ENCODE results near the gene PABPC1L. TPM values are rescaled to one million over a fixed set of nuclear protein-coding genes. Genes with fewer than 3 reads are reported as not detected.

The PABPC1L gene
- total RNA-seq, 1 experiment from 2014 or later = 17.8 TPM

- H3K27me3 ChIP-seq (ENCODE audit: control insufficient read depth, insufficient read depth, low read length) = no peaks in the 10 kb centered on the region; the same call in 1 of the 2 replicates
- H3K36me3 ChIP-seq (replicated peaks; ENCODE audit: control insufficient read depth, insufficient read depth, low read length) = no peaks in the 10 kb centered on the region; the same call in 1 of the 2 replicates
- DNase-seq = no peak
- no peak overlapping the region for H3K4me3 ChIP-seq (ENCODE audit: insufficient read depth, low read depth, low read length)
Observed at GRCh38 chr20:44887466-44887865, 22.4 kb upstream of the PABPC1L start.

GRCh38 chr20:44888226-44889103 lies 21.4 kb upstream of the PABPC1L start:
- Histone ChIP-seq H3K27me3 (ENCODE audit: control insufficient read depth, insufficient read depth, low read length) (no peaks in the 10 kb centered on the region; the same call in 1 of the 2 replicates), H3K36me3 (replicated peaks; ENCODE audit: control insufficient read depth, insufficient read depth, low read length) (no peaks in the 10 kb centered on the region; the same call in 1 of the 2 replicates), H3K4me3 (ENCODE audit: insufficient read depth, low read depth, low read length) (no peak overlapping the region)
- no peak for DNase-seq

GRCh38 chr20:44891826-44892225 lies 18.0 kb upstream of the PABPC1L start:
- no peaks in the 10 kb centered on the region for H3K27me3 ChIP-seq (ENCODE audit: control insufficient read depth, insufficient read depth, low read length)
- DNase-seq = no peak
- H3K4me3 ChIP-seq (ENCODE audit: insufficient read depth, low read depth, low read length) = no peak overlapping the region
- H3K36me3 ChIP-seq (replicated peaks; ENCODE audit: control insufficient read depth, insufficient read depth, low read length) = no peaks in the 10 kb centered on the region; the same call in 1 of the 2 replicates

- no peak for DNase-seq
- Histone ChIP-seq H3K4me3 (ENCODE audit: insufficient read depth, low read depth, low read length) (no peak overlapping the region), H3K36me3 (replicated peaks; ENCODE audit: control insufficient read depth, insufficient read depth, low read length) (no peaks in the 10 kb centered on the region), H3K27me3 (ENCODE audit: control insufficient read depth, insufficient read depth, low read length) (no peaks in the 10 kb centered on the region)
Observed at GRCh38 chr20:44894959-44895358, 14.9 kb upstream of the PABPC1L start.

GRCh38 chr20:44896583-44896982 lies 13.3 kb upstream of the PABPC1L start:
- no peak overlapping the region for H3K4me3 ChIP-seq (ENCODE audit: insufficient read depth, low read depth, low read length)
- DNase-seq = no peak
- H3K36me3 ChIP-seq (replicated peaks; ENCODE audit: control insufficient read depth, insufficient read depth, low read length) = peaks cover 4% of the 10 kb centered on the region
- H3K27me3 ChIP-seq (ENCODE audit: control insufficient read depth, insufficient read depth, low read length) = no peaks in the 10 kb centered on the region

GRCh38 chr20:44897133-44897532 lies 12.7 kb upstream of the PABPC1L start:
- DNase-seq = no peak
- H3K4me3 ChIP-seq (ENCODE audit: insufficient read depth, low read depth, low read length) = no peak overlapping the region
- H3K27me3 ChIP-seq (ENCODE audit: control insufficient read depth, insufficient read depth, low read length) = no peaks in the 10 kb centered on the region
- peaks cover 8% of the 10 kb centered on the region for H3K36me3 ChIP-seq (replicated peaks; ENCODE audit: control insufficient read depth, insufficient read depth, low read length)

GRCh38 chr20:44900231-44900854 lies 9.5 kb upstream of the PABPC1L start:
- no peaks in the 10 kb centered on the region for H3K27me3 ChIP-seq (ENCODE audit: control insufficient read depth, insufficient read depth, low read length)
- H3K36me3 ChIP-seq (replicated peaks; ENCODE audit: control insufficient read depth, insufficient read depth, low read length) = peaks cover 23% of the 10 kb centered on the region
- DNase-seq = no peak
- H3K4me3 ChIP-seq (ENCODE audit: insufficient read depth, low read depth, low read length) = no peak overlapping the region

GRCh38 chr20:44901974-44902373 lies 7.9 kb upstream of the PABPC1L start:
- H3K36me3 ChIP-seq (replicated peaks; ENCODE audit: control insufficient read depth, insufficient read depth, low read length) = peaks cover 32% of the 10 kb centered on the region
- H3K4me3 ChIP-seq (ENCODE audit: insufficient read depth, low read depth, low read length) = no peak overlapping the region
- H3K27me3 ChIP-seq (ENCODE audit: control insufficient read depth, insufficient read depth, low read length) = no peaks in the 10 kb centered on the region
- no peak for DNase-seq

GRCh38 chr20:44904377-44904776 lies 5.5 kb upstream of the PABPC1L start:
- DNase-seq = no peak
- Histone ChIP-seq H3K4me3 (ENCODE audit: insufficient read depth, low read depth, low read length) (no peak overlapping the region), H3K36me3 (replicated peaks; ENCODE audit: control insufficient read depth, insufficient read depth, low read length) (peaks cover 39% of the 10 kb centered on the region), H3K27me3 (ENCODE audit: control insufficient read depth, insufficient read depth, low read length) (no peaks in the 10 kb centered on the region)

GRCh38 chr20:44908987-44909871 lies 631 bp upstream of the PABPC1L start:
- Histone ChIP-seq H3K4me3 (ENCODE audit: insufficient read depth, low read depth, low read length) (peak overlapping the region; percentile 25), H3K36me3 (replicated peaks; ENCODE audit: control insufficient read depth, insufficient read depth, low read length) (peaks cover 38% of the 10 kb centered on the region)
- peak; percentile 18 for DNase-seq

GRCh38 chr20:44910690-44911262 lies 916 bp downstream of the PABPC1L start:
- peak; percentile 62 for DNase-seq
- H3K27me3 ChIP-seq (ENCODE audit: control insufficient read depth, insufficient read depth, low read length) = no peaks in the 10 kb centered on the region
- H3K4me3 ChIP-seq (ENCODE audit: insufficient read depth, low read depth, low read length) = peak overlapping the region; percentile 82
- peaks cover 36% of the 10 kb centered on the region for H3K36me3 ChIP-seq (replicated peaks; ENCODE audit: control insufficient read depth, insufficient read depth, low read length)

More at GRCh38 chr20:44908987-44909871, 631 bp upstream of the PABPC1L start:
- no peaks in the 10 kb centered on the region for H3K27me3 ChIP-seq (ENCODE audit: control insufficient read depth, insufficient read depth, low read length)

GRCh38 chr20:44911264-44911921 lies 1.5 kb downstream of the PABPC1L start:
- DNase-seq = peak; percentile 92
- Histone ChIP-seq H3K36me3 (replicated peaks; ENCODE audit: control insufficient read depth, insufficient read depth, low read length) (peaks cover 35% of the 10 kb centered on the region), H3K4me3 (ENCODE audit: insufficient read depth, low read depth, low read length) (no peak overlapping the region), H3K27me3 (ENCODE audit: control insufficient read depth, insufficient read depth, low read length) (no peaks in the 10 kb centered on the region)

GRCh38 chr20:44912189-44912588 lies 2.3 kb downstream of the PABPC1L start:
- Histone ChIP-seq H3K4me3 (ENCODE audit: insufficient read depth, low read depth, low read length) (no peak overlapping the region), H3K27me3 (ENCODE audit: control insufficient read depth, insufficient read depth, low read length) (no peaks in the 10 kb centered on the region), H3K36me3 (replicated peaks; ENCODE audit: control insufficient read depth, insufficient read depth, low read length) (peaks cover 34% of the 10 kb centered on the region)
- DNase-seq = no peak

GRCh38 chr20:44914924-44915323 lies 5.1 kb downstream of the PABPC1L start:
- H3K4me3 ChIP-seq (ENCODE audit: insufficient read depth, low read depth, low read length) = no peak overlapping the region
- no peaks in the 10 kb centered on the region for H3K27me3 ChIP-seq (ENCODE audit: control insufficient read depth, insufficient read depth, low read length)
- H3K36me3 ChIP-seq (replicated peaks; ENCODE audit: control insufficient read depth, insufficient read depth, low read length) = peaks cover 33% of the 10 kb centered on the region
- DNase-seq = no peak

All from H7 (cell line).